NCI-H2171 (cell line): Measurements from ENCODE around the gene CARD19.
A peak's percentile ranks its signal among the peaks of the same experiment; 100 is the strongest.
"Not testable (repeated sequence)": the region's sequence is repeated elsewhere in the genome, so short reads cannot be mapped to it uniquely, and the experiment has no call there.

Experiments
- DNase-seq: peaks from one replicate; lab custom pipeline; 2025; lab: John Stamatoyannopoulos, UW

Gene CARD19

DNA sequence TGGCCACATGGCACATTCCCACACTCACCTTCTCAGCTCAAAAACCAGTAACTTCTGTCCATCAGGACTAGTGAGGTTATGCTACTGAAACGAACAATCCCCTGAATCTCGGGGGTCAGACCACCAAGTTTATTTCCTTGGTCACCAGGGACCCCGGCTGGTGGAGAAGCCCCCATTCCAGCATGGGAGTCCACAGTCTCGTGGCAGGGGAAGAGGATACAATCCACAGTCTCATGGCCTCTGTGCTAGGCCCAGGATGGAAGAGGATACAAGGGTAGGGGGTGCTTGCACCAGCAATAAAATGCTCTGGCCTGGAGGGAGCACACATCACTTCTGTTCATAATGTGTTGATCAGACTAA, 7.4 kb upstream of the CARD19 start:
- no peak for DNase-seq

GRCh38 chr9:93089024-93089423, 7.0 kb upstream of the CARD19 start:
- DNase-seq, result no peak

DNA sequence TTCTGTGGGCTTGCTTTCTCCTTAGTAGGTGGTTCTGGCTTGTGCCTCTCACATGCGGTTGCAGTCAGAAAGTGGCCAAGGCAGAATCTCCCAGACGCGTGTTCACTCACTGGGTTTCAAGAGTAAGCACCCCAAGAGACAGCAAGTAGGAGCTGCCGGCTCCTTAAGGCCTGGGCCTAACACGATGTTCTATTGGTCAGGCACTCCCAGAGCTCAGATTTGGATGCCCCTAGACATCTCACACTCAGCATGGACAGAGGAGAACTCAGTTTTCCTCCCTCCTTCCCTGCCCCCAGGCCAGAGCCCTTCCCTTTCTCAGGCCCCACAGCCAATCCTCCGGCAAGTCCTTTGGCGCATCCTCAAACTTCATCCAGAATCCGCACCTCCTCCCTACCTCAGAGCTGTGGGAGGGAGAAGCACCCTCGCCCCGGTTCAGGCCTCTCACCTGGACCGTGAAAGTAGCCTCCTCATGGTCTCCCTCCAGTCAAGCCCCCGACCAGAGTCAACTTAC, 6.5 kb upstream of the CARD19 start:
- no peak for DNase-seq

DNA sequence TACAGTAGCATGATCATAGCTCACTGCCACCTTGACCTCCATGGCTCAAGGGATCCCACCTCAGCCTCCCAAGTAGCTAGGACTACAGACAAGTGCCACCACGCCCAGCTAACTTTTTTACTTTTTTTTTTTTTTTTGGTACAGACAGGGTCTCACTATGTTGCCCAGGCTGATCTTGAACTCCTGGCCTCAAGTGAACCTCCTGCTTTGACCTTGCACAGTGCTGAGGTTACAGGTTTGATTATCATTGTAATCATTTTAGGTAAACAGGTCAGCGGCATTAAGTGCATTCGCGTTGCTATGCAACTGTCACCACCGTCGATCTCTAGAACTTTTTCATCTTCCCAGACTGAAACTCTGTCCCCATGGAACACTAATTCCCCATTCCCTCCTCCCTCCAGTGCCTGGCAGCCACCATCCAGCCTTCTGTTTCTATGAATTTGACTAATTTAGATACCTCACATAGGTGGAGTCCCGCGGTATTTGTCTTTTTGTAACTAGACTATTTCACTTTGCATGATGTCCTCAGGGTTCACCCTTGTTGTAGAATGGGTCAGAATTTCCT, 5.8 kb upstream of the CARD19 start:
- no peak for DNase-seq

GRCh38 chr9:93091056-93091452, 5.0 kb upstream of the CARD19 start:
- DNase-seq, result no peak

GRCh38 chr9:93091453-93092081, 4.5 kb upstream of the CARD19 start:
- DNase-seq, result no peak

GRCh38 chr9:93092251-93092991, 3.6 kb upstream of the CARD19 start:
- no peak for DNase-seq

- DNase-seq, result no peak
These were observed 2.7 kb upstream of the CARD19 start for GRCh38 chr9:93093127-93093876.

- DNase-seq, result no peak
These were observed 1.9 kb upstream of the CARD19 start for GRCh38 chr9:93093877-93094657.

DNA sequence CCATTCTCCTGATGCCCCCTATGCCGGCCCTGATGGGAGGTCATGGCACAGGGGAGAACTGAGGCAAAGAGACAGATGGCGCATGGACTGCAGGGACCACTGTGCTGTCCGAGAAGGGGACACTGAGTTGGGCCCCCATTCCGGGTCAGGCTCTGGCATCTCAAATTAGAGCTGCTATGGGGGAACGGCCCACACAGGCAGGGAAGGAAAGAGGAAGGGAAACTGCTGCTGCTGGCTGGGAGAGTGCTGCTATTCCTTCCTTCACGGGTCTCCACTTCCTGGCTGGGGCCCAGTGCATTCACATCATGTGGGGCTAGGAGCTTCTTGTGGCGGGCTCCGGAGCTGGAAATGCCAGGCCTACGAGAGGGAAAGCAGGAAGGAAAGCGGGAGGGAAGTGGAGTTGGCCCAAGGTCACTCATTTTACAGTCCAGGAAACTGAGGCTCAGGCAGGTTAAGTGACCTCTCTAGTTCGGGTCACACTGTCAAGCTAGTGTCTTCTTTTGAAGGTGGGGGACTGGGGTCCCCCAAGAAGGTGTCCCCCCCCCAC, 1.3 kb upstream of the CARD19 start:
- DNase-seq, result no peak

GRCh38 chr9:93095205-93096130, 549 bp upstream of the CARD19 start:
- peak; percentile 100 for DNase-seq

DNA sequence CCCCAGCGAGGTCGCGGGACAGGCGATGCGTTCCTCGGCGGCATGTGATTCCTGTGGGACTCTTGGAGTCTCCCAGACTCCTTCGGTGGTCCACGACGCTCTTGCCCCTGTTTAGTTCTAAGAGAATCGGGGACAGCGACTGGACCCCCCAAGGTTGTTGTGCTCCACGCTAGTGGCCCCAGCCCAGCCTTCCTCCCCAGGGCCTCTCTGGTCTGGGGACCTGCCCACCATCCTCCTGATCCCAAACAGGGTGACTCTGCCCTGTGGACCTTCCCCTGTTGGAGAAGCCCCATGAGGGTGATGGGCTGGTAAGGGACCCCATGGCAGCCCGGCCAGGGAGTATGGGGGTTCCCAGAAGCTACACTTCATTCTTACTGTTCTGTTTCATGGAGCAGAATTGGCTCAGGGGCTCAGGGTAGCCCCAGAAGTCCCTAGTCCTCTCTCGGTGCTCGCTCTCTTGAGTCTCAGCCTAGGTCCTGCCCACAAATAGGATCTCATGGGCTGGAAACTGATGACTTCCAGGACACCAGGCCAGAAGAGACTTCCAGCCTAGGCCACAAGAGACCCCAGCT, 880 bp downstream of the CARD19 start:
- no peak for DNase-seq

- DNase-seq, result no peak
These were observed 1.6 kb downstream of the CARD19 start for GRCh38 chr9:93097511-93098201.

GRCh38 chr9:93098236-93098946, 2.4 kb downstream of the CARD19 start:
- no peak for DNase-seq

- DNase-seq, result no peak
These were observed 3.7 kb downstream of the CARD19 start for GRCh38 chr9:93099551-93100275.

DNA sequence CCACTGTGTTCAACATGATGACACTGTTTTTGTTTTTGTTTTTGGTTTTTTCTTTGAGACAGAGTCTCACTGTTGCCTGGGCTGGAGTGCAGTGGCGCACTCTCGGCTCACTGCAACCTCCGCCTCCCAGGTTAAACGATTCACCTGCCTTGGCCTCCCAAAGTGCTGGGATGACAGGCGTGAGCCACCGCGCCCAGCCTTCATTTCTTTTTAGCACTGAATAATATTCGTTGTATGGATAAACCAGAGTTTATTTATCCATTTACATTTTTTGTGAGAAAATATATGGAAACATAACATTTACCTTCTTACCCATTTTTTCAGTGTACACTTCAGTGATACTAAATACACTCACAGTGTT, 4.2 kb downstream of the CARD19 start:
- no peak for DNase-seq

DNA sequence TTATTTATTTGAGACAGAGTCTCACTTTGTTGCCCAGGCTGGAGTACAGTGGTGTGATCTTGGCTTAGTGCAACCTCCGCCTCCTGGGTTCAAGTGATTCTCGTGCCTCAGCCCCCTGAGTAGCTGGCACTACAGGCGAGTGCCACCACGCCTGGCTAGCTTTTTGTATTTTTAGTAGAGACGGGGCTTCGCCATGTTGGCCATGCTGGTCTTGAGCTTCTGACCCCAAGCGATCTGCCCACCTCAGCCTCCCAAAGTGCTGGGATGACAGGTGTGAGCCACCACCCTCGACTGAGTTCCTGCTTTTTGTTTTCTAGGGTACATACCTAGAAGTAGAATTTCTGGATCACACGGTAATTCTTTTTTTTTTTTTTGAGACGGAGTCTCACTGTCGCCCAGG, 5.1 kb downstream of the CARD19 start:
- not testable (repeated sequence) for DNase-seq

DNA sequence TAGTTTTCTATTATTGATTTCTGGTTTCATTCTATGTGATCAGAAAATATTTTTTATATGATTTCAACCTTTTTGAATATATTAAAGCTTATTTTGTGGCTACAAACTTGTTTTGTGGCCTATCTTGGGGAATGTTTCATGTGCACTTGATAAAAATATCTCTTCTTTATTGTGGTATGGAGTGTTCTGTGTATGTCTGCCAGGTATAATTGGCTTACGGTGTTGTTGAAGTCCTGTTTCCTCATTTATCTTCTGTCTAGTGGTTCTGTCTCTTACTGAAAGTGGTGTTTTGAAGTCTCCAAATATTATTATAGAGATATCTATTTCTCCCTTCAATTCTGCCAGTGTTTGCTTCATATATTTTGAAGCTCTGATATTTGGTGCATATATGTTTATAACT, 9.6 kb downstream of the CARD19 start:
- no peak for DNase-seq
